Suprapubic skin (tissue), 4 donors: ENCODE data around the gene CALR3. TPM values are rescaled to one million over a fixed set of nuclear protein-coding genes. Genes with fewer than 3 reads are reported as not detected.

Experiments
- DNase-seq, 2 donors: peaks; one replicate each; pipeline ENCODE4 v3.0.0-alpha.2; 2019; ENCODE audit warnings: low spot score in 2 of 2
- H3K27ac ChIP-seq: fragments of 200-600 bp; sonication (generic); one replicate; pipeline ENCODE4 v1.5.1; 2019
- H3K27me3 ChIP-seq: fragments of 200-600 bp; sonication (generic); one replicate; pipeline ENCODE4 v1.5.1; 2019
- H3K36me3 ChIP-seq: fragments of 200-600 bp; sonication (generic); one replicate; pipeline ENCODE4 v1.5.1; 2019
- H3K4me1 ChIP-seq: fragments of 200-600 bp; sonication (generic); one replicate; pipeline ENCODE4 v1.5.1; 2019
- H3K4me3 ChIP-seq: fragments of 200-600 bp; sonication (generic); one replicate; pipeline ENCODE4 v1.5.1; 2019; ENCODE audit warnings: mild to moderate bottlenecking
- H3K9me3 ChIP-seq: fragments of 200-600 bp; sonication (generic); one replicate; pipeline ENCODE4 v1.5.1; 2019
- EP300 ChIP-seq: sonication (generic); formaldehyde crosslinking; IDR thresholded peaks from one replicate; pipeline ENCODE4 v1.6.1; 2017; ENCODE audit warnings: antibody characterized with exemption
- POLR2A ChIP-seq, 2 donors: fragments of 450-650 bp; IDR thresholded peaks; one replicate each; pipeline ENCODE4 v1.6.1; 2017; ENCODE audit warnings: antibody characterized with exemption in 2 of 2, mild to moderate bottlenecking in 2 of 2, moderate library complexity in 2 of 2
- POLR2AphosphoS5 ChIP-seq, 3 donors: sonication (generic); formaldehyde crosslinking; IDR thresholded peaks; one replicate each; pipeline ENCODE4 v1.6.1; 2017; ENCODE audit warnings: antibody characterized with exemption in 3 of 3
- WGBS: methylation state at CpG from one replicate; pipeline ENCODE4 v1.1.5; 2018; 5-methylcytosine and 5-hydroxymethylcytosine counted together
- total RNA-seq, 4 donors: library from RNA; depleted of rRNA; stranded (reverse); fragments of >200 nt; gene quantifications; one replicate each; pipeline ENCODE4 v1.1.0, GENCODE V29; 2016
- TF ChIP-seq, protein P1 (sequence below), 2 donors: fragments of 200-600 bp in 1 of 2; fragments of 450-650 bp in 1 of 2; sonication (generic) in 1 of 2; IDR thresholded peaks; one replicate each; pipeline ENCODE4 v1.5.1; 2016 to 2019; ENCODE audit warnings: antibody characterized with exemption in 2 of 2, mild to moderate bottlenecking in 1 of 2, moderate library complexity in 1 of 2

CALR3 gene
- total RNA-seq, 4 donors from 2014 or later = not detected

GRCh38 chr19:16435238-16435917 is 60.6 kb downstream of the CALR3 start:
- Histone ChIP-seq H3K4me3 (no peak overlapping the region), H3K27me3 (no peaks in the 10 kb centered on the region), H3K9me3 (no peaks in the 10 kb centered on the region), H3K27ac (peak overlapping the region; percentile 76), H3K4me1 (peaks cover 17% of the 10 kb centered on the region), H3K36me3 (peaks cover 74% of the 10 kb centered on the region)
- TF ChIP-seq POLR2A (IDR thresholded peaks at IDR 0.05) (no peak), EP300 (no peak), POLR2AphosphoS5 (IDR thresholded peaks at IDR 0.05) (no peak)
- TF ChIP-seq, protein P1, sequence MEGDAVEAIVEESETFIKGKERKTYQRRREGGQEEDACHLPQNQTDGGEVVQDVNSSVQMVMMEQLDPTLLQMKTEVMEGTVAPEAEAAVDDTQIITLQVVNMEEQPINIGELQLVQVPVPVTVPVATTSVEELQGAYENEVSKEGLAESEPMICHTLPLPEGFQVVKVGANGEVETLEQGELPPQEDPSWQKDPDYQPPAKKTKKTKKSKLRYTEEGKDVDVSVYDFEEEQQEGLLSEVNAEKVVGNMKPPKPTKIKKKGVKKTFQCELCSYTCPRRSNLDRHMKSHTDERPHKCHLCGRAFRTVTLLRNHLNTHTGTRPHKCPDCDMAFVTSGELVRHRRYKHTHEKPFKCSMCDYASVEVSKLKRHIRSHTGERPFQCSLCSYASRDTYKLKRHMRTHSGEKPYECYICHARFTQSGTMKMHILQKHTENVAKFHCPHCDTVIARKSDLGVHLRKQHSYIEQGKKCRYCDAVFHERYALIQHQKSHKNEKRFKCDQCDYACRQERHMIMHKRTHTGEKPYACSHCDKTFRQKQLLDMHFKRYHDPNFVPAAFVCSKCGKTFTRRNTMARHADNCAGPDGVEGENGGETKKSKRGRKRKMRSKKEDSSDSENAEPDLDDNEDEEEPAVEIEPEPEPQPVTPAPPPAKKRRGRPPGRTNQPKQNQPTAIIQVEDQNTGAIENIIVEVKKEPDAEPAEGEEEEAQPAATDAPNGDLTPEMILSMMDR (IDR thresholded peaks at IDR 0.05) = no peak
- WGBS = 71% methylated on average over 9 of the region's 11 CpGs
- DNase-seq = no peak

- H3K36me3 ChIP-seq = peaks cover 73% of the 10 kb centered on the region
- peaks cover 25% of the 10 kb centered on the region for H3K4me1 ChIP-seq
- H3K9me3 ChIP-seq = no peaks in the 10 kb centered on the region
- DNase-seq = no peak
- TF ChIP-seq, protein P1 (IDR thresholded peaks at IDR 0.05) = no peak
- TF ChIP-seq EP300 (no peak), POLR2A (IDR thresholded peaks at IDR 0.05) (no peak), POLR2AphosphoS5 (IDR thresholded peaks at IDR 0.05) (no peak)
- no peaks in the 10 kb centered on the region for H3K27me3 ChIP-seq
- no peak overlapping the region for H3K27ac ChIP-seq
- WGBS = 92% methylated on average over 3 of the region's 3 CpGs
- no peak overlapping the region for H3K4me3 ChIP-seq
These were observed 62.0 kb downstream of the CALR3 start for GRCh38 chr19:16433986-16434385.

- TF ChIP-seq POLR2AphosphoS5 (IDR thresholded peaks at IDR 0.05) = no peak
- TF ChIP-seq, protein P1 (IDR thresholded peaks at IDR 0.05) = no peak
- no peak for TF ChIP-seq POLR2A (IDR thresholded peaks at IDR 0.05)
- no peak for TF ChIP-seq EP300
- Histone ChIP-seq H3K4me3 (no peak overlapping the region), H3K36me3 (peaks cover 76% of the 10 kb centered on the region), H3K4me1 (peaks cover 17% of the 10 kb centered on the region), H3K9me3 (no peaks in the 10 kb centered on the region), H3K27ac (peak overlapping the region; percentile 40), H3K27me3 (no peaks in the 10 kb centered on the region)
- 93% methylated on average over 2 of the region's 3 CpGs for WGBS
- DNase-seq = no peak
These were observed 66.2 kb downstream of the CALR3 start for GRCh38 chr19:16429759-16430091.

DNA sequence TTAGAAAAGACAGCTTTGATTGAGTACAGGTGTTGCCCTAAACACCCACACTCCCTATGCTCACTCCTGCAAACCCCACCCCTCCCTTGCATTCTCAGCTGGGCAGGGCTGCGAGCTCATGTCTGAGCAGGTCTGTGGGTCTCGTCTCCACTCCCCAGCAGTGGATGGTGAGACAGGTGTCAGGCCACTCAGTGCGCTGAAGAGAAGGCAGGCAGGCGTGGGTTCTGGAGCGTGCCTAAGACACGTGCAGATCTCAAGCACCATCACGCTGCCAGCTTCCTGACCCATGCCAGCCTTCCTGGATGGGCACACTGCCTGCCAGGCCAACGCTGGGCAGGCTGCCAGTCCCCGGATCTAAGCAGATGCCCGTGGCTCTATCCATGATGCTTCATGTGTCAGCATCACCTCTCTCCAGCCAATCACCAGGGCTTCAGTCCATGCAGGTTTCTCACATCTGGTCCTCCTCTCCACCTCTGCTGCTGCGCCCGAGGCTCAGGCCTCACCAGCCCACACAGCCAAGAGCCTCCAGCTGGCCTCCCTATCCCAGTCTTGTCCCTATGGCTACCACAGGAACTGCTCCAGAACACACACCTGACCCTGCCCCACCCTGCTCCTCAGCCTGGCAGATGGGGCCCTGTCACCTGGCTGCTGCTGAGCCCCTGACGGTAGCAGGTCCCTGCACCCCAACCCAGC is 66.8 kb downstream of the CALR3 start:
- H3K4me3 ChIP-seq = no peak overlapping the region
- no peak for DNase-seq
- H3K9me3 ChIP-seq = no peaks in the 10 kb centered on the region
- peaks cover 77% of the 10 kb centered on the region for H3K36me3 ChIP-seq
- H3K4me1 ChIP-seq = peaks cover 17% of the 10 kb centered on the region
- 33% methylated on average over 11 of the region's 13 CpGs for WGBS
- H3K27me3 ChIP-seq = no peaks in the 10 kb centered on the region
- TF ChIP-seq EP300 = no peak
- TF ChIP-seq, protein P1 (IDR thresholded peaks at IDR 0.05) = no peak
- no peak for TF ChIP-seq POLR2A (IDR thresholded peaks at IDR 0.05)
- no peak for TF ChIP-seq POLR2AphosphoS5 (IDR thresholded peaks at IDR 0.05)
- peak overlapping the region; percentile 40 for H3K27ac ChIP-seq

Other genes starting within 250 kb of the CALR3 start
- gene KLF2, start 171.3 kb downstream of the CALR3 start, total RNA-seq = 10 to 100 TPM; 27.0 to 41.1 (median 36.9) TPM
- 10 to 100 TPM; 27.3 to 59.2 (median 33.4) TPM for gene EPS15L1, start 24.2 kb downstream of the CALR3 start, total RNA-seq
- 1 to 10 TPM; 2.7 to 7.4 (median 6.5) TPM for gene C19orf44, start 227 bp upstream of the CALR3 start, total RNA-seq
- 10 to 100 TPM; 13.3 to 35.6 (median 18.9) TPM for gene CHERP, start 46.3 kb upstream of the CALR3 start, total RNA-seq
- 10 to 100 TPM; 49.8 to 64.8 (median 56.3) TPM for gene SLC35E1, start 76.2 kb upstream of the CALR3 start, total RNA-seq
- 10 to 100 TPM; 13.1 to 15.4 (median 14.6) TPM for gene MED26, start 132.0 kb upstream of the CALR3 start, total RNA-seq
- 100 to 1,000 TPM in 2 of 4 donors, 10 to 100 TPM in 2; 77.3 to 121 (median 98.8) TPM for gene SMIM7, start 164.0 kb upstream of the CALR3 start, total RNA-seq
- gene TMEM38A, start 165.0 kb upstream of the CALR3 start, total RNA-seq = 1 to 10 TPM; 2.3 to 2.8 (median 2.7) TPM
- gene NWD1, start 223.7 kb upstream of the CALR3 start, total RNA-seq = 1 to 10 TPM in 2 of 4 donors, under 1 TPM in 2; 0.68 to 1.5 (median 1.1) TPM